DND-41 (cell line): ENCODE results near the gene ARSB.

ENCODE experiments used
- ATAC-seq: fragments of 200-7000 bp; cut with Tn5 transposase; 3 replicates; pipeline ENCODE4 v1.9.1; 2021; ENCODE audit warnings: low read depth; ENCODE audit not compliant: insufficient read depth
- DNase-seq: peaks from one replicate; pipeline ENCODE4 v3.0.0-alpha.2; 2020
- H2AFZ ChIP-seq: 2 replicates; pipeline ENCODE4 v1.6.0; 2012; ENCODE audit warnings: low read depth, low read length
- H3K27ac ChIP-seq: 2 replicates; pipeline ENCODE4 v1.5.1; 2012; ENCODE audit warnings: low read length, inconsistent platforms
- H3K27me3 ChIP-seq: fragments of 200-600 bp; sonication (generic); 2 replicates; pipeline ENCODE4 v1.6.0; 2012; ENCODE audit warnings: low read length, mild to moderate bottlenecking, inconsistent platforms; ENCODE audit not compliant: insufficient read depth, poor library complexity
- H3K36me3 ChIP-seq: 2 replicates; pipeline ENCODE4 v1.5.1; 2012; ENCODE audit warnings: low read length, inconsistent platforms; ENCODE audit not compliant: insufficient read depth
- H3K4me1 ChIP-seq: 2 replicates; pipeline ENCODE4 v1.5.1; 2012; ENCODE audit warnings: mild to moderate bottlenecking, low read length; ENCODE audit not compliant: insufficient read depth
- H3K4me2 ChIP-seq: 2 replicates; pipeline ENCODE4 v1.6.0; 2012; ENCODE audit warnings: mild to moderate bottlenecking, moderate library complexity, low read length, inconsistent platforms; ENCODE audit not compliant: insufficient read depth
- H3K4me3 ChIP-seq, 2 experiments: fragments of 200-600 bp in 1 of 2; shearing (Covaris generic) in 1 of 2; 2 replicates each; pipeline ENCODE4 v1.5.1; 2012 to 2016; ENCODE audit warnings: inconsistent platforms in 2 of 2, low read length in 2 of 2, mild to moderate bottlenecking in 2 of 2, low read depth in 1 of 2, moderate library complexity in 1 of 2
- H3K79me2 ChIP-seq: 2 replicates; pipeline ENCODE4 v1.6.0; 2012; ENCODE audit warnings: low read length, inconsistent platforms; ENCODE audit not compliant: insufficient read depth
- H3K9ac ChIP-seq: 2 replicates; pipeline ENCODE4 v1.6.0; 2012; ENCODE audit warnings: low read depth, mild to moderate bottlenecking, inconsistent platforms, low read length, moderate library complexity
- H3K9me3 ChIP-seq: 2 replicates; pipeline ENCODE4 v1.5.1; 2012; ENCODE audit warnings: low read length, moderate library complexity, mild to moderate bottlenecking, inconsistent platforms; ENCODE audit not compliant: insufficient read depth, severe bottlenecking
- H4K20me1 ChIP-seq: 2 replicates; pipeline ENCODE4 v1.6.0; 2012; ENCODE audit warnings: low read length; ENCODE audit not compliant: insufficient read depth
- CTCF ChIP-seq: IDR thresholded peaks from 2 replicates; pipeline ENCODE4 v1.5.1; 2012; ENCODE audit warnings: borderline replicate concordance, low read length, moderate library complexity, mild to moderate bottlenecking; ENCODE audit not compliant: poor library complexity, severe bottlenecking; ENCODE audit errors: extremely low read depth
- EZH2 ChIP-seq: IDR thresholded peaks from 3 replicates; pipeline ENCODE4 v1.6.1; 2012; ENCODE audit warnings: borderline replicate concordance, low read depth, mild to moderate bottlenecking, moderate library complexity, low read length, inconsistent platforms; ENCODE audit not compliant: severe bottlenecking

Gene ARSB

GRCh38 chr5:78753093-78753531 lies 232.0 kb downstream of the ARSB start:
- no peaks in the 10 kb centered on the region for H3K36me3 ChIP-seq
- ATAC-seq (no peak), DNase-seq (no peak)
- no peak overlapping the region for H3K4me3 ChIP-seq
- H2AFZ ChIP-seq = no peak overlapping the region
- H3K27ac ChIP-seq = no peak overlapping the region
- TF ChIP-seq CTCF = no peak
- TF ChIP-seq EZH2 = no peak
- H4K20me1 ChIP-seq = no peaks in the 10 kb centered on the region
- H3K4me2 ChIP-seq = no peak overlapping the region
- H3K9me3 ChIP-seq = no peaks in the 10 kb centered on the region
- H3K9ac ChIP-seq = no peak overlapping the region
- H3K27me3 ChIP-seq = no peaks in the 10 kb centered on the region
- H3K79me2 ChIP-seq = no peaks in the 10 kb centered on the region
- no peaks in the 10 kb centered on the region for H3K4me1 ChIP-seq

- TF ChIP-seq CTCF (no peak), EZH2 (no peak)
- Histone ChIP-seq H3K4me3 (no peak overlapping the region), H3K9me3 (no peaks in the 10 kb centered on the region), H3K79me2 (no peaks in the 10 kb centered on the region), H3K36me3 (no peaks in the 10 kb centered on the region), H2AFZ (no peak overlapping the region), H3K4me2 (no peak overlapping the region), H3K9ac (no peak overlapping the region), H3K4me1 (no peaks in the 10 kb centered on the region), H3K27me3 (no peaks in the 10 kb centered on the region), H4K20me1 (no peaks in the 10 kb centered on the region), H3K27ac (no peak overlapping the region)
- ATAC-seq (no peak), DNase-seq (no peak)
These were observed 233.2 kb downstream of the ARSB start for GRCh38 chr5:78751872-78752271.

DNA sequence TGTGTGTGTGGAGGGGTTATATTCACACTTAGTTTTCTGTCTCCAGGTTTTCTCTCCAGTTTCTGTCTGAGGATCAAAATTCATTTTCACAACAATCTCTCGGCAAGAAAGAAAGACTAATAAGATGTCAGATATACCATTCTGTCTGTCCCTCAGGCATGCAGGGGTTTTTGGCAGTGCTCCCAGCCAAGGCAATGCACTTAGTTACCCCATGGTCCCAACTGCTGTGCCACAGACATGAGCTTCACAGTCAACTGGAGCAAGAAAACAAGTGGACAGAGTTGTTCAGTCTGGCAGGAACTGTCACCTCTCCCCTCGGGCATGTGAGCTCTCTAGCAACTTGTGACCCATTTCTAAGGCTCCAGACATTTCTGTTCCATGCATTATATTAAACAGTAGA lies 234.8 kb downstream of the ARSB start:
- DNase-seq (no peak), ATAC-seq (no peak)
- Histone ChIP-seq H3K36me3 (no peaks in the 10 kb centered on the region), H4K20me1 (no peaks in the 10 kb centered on the region), H3K9ac (no peak overlapping the region), H3K79me2 (no peaks in the 10 kb centered on the region), H3K27ac (no peak overlapping the region), H2AFZ (no peak overlapping the region), H3K9me3 (no peaks in the 10 kb centered on the region), H3K4me1 (no peaks in the 10 kb centered on the region), H3K27me3 (peaks cover 1% of the 10 kb centered on the region), H3K4me2 (no peak overlapping the region), H3K4me3 (no peak overlapping the region)
- TF ChIP-seq CTCF (no peak), EZH2 (no peak)
